ENCODE data around the gene FGFR2. TPM values are rescaled to one million over a fixed set of nuclear protein-coding genes. Genes with fewer than 3 reads are reported as not detected.

The FGFR2 gene
- total and polyA plus RNA-seq, 12 donors = 19.5 to 79.2 (median 39.3) TPM

DNA sequence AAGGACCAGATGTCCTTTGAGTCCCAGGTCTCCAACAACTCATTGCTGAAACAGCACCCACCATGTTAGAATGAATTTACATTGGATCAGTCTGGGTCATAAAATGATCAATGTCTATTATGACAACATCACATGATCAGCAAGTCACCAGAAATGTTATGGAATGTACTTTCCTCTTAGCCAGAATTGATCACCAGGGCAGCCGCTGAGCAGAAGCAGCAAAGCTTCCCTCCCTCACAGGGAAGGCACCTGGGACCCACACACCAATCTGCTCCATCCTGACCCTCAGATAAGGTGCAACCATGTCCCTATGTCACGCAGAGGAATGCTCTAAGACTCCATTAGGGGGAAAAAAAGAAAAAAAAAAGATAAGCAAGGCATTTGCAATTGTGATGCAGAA is 30.0 kb downstream of the FGFR2 start:
- intact Hi-C loops (cut with DNase I) = no loop called here
- DNase-seq = no peak

GRCh38 chr10:121567569-121567968 is 30.7 kb downstream of the FGFR2 start:
- intact Hi-C loops (cut with DNase I) = no loop called here
- WGBS, 4 donors = 91 to 95% (median 92%) methylated on average over 8 of the region's 8 CpGs
- Histone ChIP-seq H3K4me1 (replicated peaks in 1 of 2) (no peaks in the 10 kb centered on the region), H3K27ac (no peak overlapping the region), H3K27me3 (no peaks in the 10 kb centered on the region), H3K36me3 (replicated peaks in 1 of 2) (no peaks in the 10 kb centered on the region), H3K4me3 (no peak overlapping the region), H3K9me3 (replicated peaks in 1 of 3) (no peaks in the 10 kb centered on the region)
- TF ChIP-seq POLR2A (IDR thresholded peaks at IDR 0.05) (no peak), CTCF (IDR thresholded peaks at IDR 0.05) (no peak)
- DNase-seq = no peak

More for the DNA sequence above, 30.0 kb downstream of the FGFR2 start:
- no peaks in the 10 kb centered on the region for H3K4me1 ChIP-seq (replicated peaks in 1 of 2)
- no peaks in the 10 kb centered on the region for H3K27me3 ChIP-seq
- 78 to 90% (median 85%) methylated on average over 2 of the region's 2 CpGs for WGBS, 4 donors
- H3K9me3 ChIP-seq (replicated peaks in 1 of 3) = no peaks in the 10 kb centered on the region
- no peaks in the 10 kb centered on the region for H3K36me3 ChIP-seq (replicated peaks in 1 of 2)
- H3K27ac ChIP-seq = no peak overlapping the region
- TF ChIP-seq CTCF (IDR thresholded peaks at IDR 0.05) (no peak), POLR2A (IDR thresholded peaks at IDR 0.05) (no peak)
- H3K4me3 ChIP-seq = no peak overlapping the region

DNA sequence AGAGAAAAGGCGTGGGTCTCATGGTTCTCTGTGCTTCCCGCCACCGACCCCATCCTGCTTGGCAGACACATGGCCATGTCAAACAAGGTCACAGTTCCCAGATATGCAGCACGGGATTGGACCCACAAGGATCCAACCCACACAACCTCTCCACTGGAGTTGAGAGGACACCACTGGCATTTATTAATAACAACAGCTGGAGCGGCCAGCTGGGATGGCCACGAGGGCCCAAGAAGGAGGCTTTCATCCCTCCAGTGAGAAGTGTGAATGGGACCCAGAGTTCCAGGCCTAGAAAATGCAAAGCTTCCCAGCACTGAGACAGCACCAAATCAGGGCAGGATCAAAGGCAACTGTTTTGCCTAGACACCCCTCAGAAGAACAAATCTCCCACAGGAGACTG is 31.5 kb downstream of the FGFR2 start:
- 73 to 86% (median 83%) methylated on average over 6 of the region's 6 CpGs for WGBS, 4 donors
- Histone ChIP-seq H3K4me3 (no peak overlapping the region), H3K9me3 (replicated peaks in 1 of 3) (no peaks in the 10 kb centered on the region), H3K4me1 (replicated peaks in 1 of 2) (no peaks in the 10 kb centered on the region), H3K27me3 (no peaks in the 10 kb centered on the region), H3K27ac (no peak overlapping the region), H3K36me3 (replicated peaks in 1 of 2) (no peaks in the 10 kb centered on the region)
- intact Hi-C loops (cut with DNase I) = no loop called here
- no peak for TF ChIP-seq POLR2A (IDR thresholded peaks at IDR 0.05)
- TF ChIP-seq CTCF (IDR thresholded peaks at IDR 0.05) = no peak
- DNase-seq = no peak

GRCh38 chr10:121559326-121560026 is 38.8 kb downstream of the FGFR2 start:
- H3K4me3 ChIP-seq = no peak overlapping the region
- H3K36me3 ChIP-seq (replicated peaks in 1 of 2) = no peaks in the 10 kb centered on the region
- WGBS, 4 donors = 74 to 77% (median 77%) methylated on average over 10 to 11 of the region's 11 CpGs
- peaks cover 0 to 7% of the 10 kb centered on the region in 2 donors for H3K4me1 ChIP-seq (replicated peaks in 1 of 2)
- no peaks in the 10 kb centered on the region for H3K27me3 ChIP-seq
- intact Hi-C loops (cut with DNase I) = no loop called here
- no peaks in the 10 kb centered on the region for H3K9me3 ChIP-seq (replicated peaks in 1 of 3)
- H3K27ac ChIP-seq = no peak overlapping the region
- TF ChIP-seq POLR2A (IDR thresholded peaks at IDR 0.05) = no peak
- no peak for TF ChIP-seq CTCF (IDR thresholded peaks at IDR 0.05)
- DNase-seq = peak in 1 of 7 donors; percentile 28
